Esophagus muscularis mucosa (tissue), 4 donors: ENCODE measurements around the gene EEPD1. TPM values are rescaled to one million over a fixed set of nuclear protein-coding genes. Genes with fewer than 3 reads are reported as not detected.

Source experiments
- DNase-seq: peaks from one replicate; pipeline ENCODE4 v3.0.0-alpha.2; 2017; ENCODE audit errors: extremely low spot score
- H3K27ac ChIP-seq, 4 donors: fragments of 200-600 bp; sonication (generic); replicated peaks in 1 of 4; 1 replicate in 3 of 4; 2 replicates in 1 of 4; pipeline ENCODE4 v1.5.1; 2016 to 2019; ENCODE audit warnings: mild to moderate bottlenecking in 1 of 4
- H3K27me3 ChIP-seq, 4 donors: fragments of 200-600 bp; sonication (generic); one replicate each; pipeline versions ENCODE4 v1.5.1 to v1.6.0; 2016 to 2019
- H3K36me3 ChIP-seq, 4 donors: fragments of 200-600 bp; sonication (generic); one replicate each; pipeline ENCODE4 v1.5.1; 2016 to 2019
- H3K4me1 ChIP-seq, 4 donors: fragments of 200-600 bp; sonication (generic); one replicate each; pipeline ENCODE4 v1.5.1; 2016 to 2019
- H3K4me3 ChIP-seq, 4 donors: fragments of 200-600 bp; sonication (generic); 1 replicate in 2 of 4; 2 replicates in 2 of 4; pipeline ENCODE4 v1.5.1; 2016 to 2019; ENCODE audit warnings: mild to moderate bottlenecking in 4 of 4, moderate library complexity in 1 of 4
- H3K9me3 ChIP-seq, 4 donors: fragments of 200-600 bp; sonication (generic); 1 replicate in 3 of 4; 2 replicates in 1 of 4; pipeline ENCODE4 v1.5.1; 2016 to 2019
- CTCF ChIP-seq, 3 experiments: fragments of 200-600 bp in 2 of 3; fragments of 450-650 bp in 1 of 3; sonication (generic) in 2 of 3; IDR thresholded peaks; one replicate each; pipeline ENCODE4 v1.5.1; 2017 to 2019; ENCODE audit warnings: antibody characterized with exemption in 3 of 3, mild to moderate bottlenecking in 2 of 3, moderate library complexity in 1 of 3
- EP300 ChIP-seq: sonication (generic); formaldehyde crosslinking; IDR thresholded peaks from one replicate; pipeline ENCODE4 v1.6.1; 2017; ENCODE audit warnings: antibody characterized with exemption
- POLR2A ChIP-seq: fragments of 450-650 bp; IDR thresholded peaks from one replicate; pipeline ENCODE4 v1.6.1; 2017; ENCODE audit warnings: antibody characterized with exemption, moderate library complexity, mild to moderate bottlenecking, low read depth
- POLR2AphosphoS5 ChIP-seq, 2 donors: sonication (generic); formaldehyde crosslinking; IDR thresholded peaks; one replicate each; pipeline ENCODE4 v1.6.1; 2017; ENCODE audit warnings: antibody characterized with exemption in 2 of 2
- WGBS: methylation state at CpG from one replicate; pipeline ENCODE4 v1.1.5; 2018; 5-methylcytosine and 5-hydroxymethylcytosine counted together
- intact Hi-C: fragments of 100-400 bp; cut with DNase I; formaldehyde crosslinking; loops from one replicate; pipeline ENCODE4 v1.15.1; 2023
- total RNA-seq, 4 donors: library from RNA; depleted of rRNA; stranded (reverse); fragments of >200 nt; gene quantifications; one replicate each; pipeline versions ENCODE4 v1.1.0 to v1.2.1, GENCODE V29; 2016

EEPD1 gene
- total RNA-seq, 4 donors from 2014 or later, result 18.7 to 27.9 (median 26.6) TPM

DNA sequence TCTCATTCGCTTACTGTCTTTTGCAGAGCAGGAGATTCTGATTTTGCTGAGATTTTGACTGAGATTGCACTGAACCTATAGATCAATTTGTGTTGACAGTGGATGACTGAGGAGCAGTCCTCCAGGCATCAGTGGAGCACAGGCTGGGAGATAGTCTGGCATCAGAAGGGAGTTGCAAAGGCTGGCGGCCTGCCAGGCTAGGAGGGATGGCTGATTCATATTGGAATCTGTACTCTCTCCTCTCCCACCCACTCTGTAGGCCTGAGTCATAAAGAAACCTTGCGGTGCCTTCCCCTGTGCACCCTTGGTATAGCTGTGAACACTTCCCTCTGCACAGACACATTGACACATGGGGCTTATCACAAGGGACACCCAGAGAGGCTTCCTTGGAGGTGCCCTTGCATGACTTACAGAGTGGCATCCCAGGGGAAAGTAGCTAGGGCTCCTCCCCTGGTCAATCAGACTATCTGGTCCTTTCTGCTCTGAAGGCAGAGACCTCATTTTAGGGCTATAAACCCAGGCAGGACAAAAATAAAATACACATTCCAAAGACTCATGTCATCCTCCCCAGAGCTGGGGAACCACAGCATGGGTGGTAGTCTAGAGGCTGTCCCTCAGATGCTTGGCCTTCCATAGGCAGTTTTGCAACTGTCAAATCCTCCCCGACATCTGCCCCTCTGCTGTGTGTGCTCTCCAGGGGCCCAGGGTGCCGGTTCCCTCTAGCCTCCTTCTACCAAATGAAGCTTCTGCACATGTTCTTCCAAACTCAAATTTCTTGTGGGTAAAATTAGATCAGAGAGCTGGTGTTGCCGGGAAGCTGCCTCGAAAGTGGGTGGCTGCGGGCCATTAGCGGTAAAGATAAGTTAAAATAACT is 37.4 kb upstream of the EEPD1 start:
- peak overlapping the region in 1 of 4 donors; percentile 4 for H3K27ac ChIP-seq
- 62% methylated on average over 9 of the region's 9 CpGs for WGBS
- no peaks in the 10 kb centered on the region for H3K9me3 ChIP-seq
- H3K4me3 ChIP-seq, result no peak overlapping the region
- no peaks in the 10 kb centered on the region for H3K27me3 ChIP-seq
- intact Hi-C loops, result no loop called here
- peaks cover 25 to 34% (median 33%) of the 10 kb centered on the region in 4 donors for H3K4me1 ChIP-seq
- no peak for DNase-seq
- TF ChIP-seq CTCF (IDR thresholded peaks at IDR 0.05), result no peak
- no peak for TF ChIP-seq POLR2AphosphoS5 (IDR thresholded peaks at IDR 0.05)
- TF ChIP-seq POLR2A, result no peak
- no peak for TF ChIP-seq EP300
- H3K36me3 ChIP-seq, result no peaks in the 10 kb centered on the region

GRCh38 chr7:36116347-36117202 is 36.5 kb upstream of the EEPD1 start:
- H3K36me3 ChIP-seq, result no peaks in the 10 kb centered on the region
- H3K27me3 ChIP-seq, result no peaks in the 10 kb centered on the region
- TF ChIP-seq CTCF (IDR thresholded peaks at IDR 0.05), result no peak
- no peak for TF ChIP-seq POLR2AphosphoS5 (IDR thresholded peaks at IDR 0.05)
- TF ChIP-seq POLR2A, result no peak
- no peak for TF ChIP-seq EP300
- no peak overlapping the region for H3K4me3 ChIP-seq
- DNase-seq, result no peak
- WGBS, result 68% methylated on average over 5 of the region's 5 CpGs
- intact Hi-C loops, result no loop called here
- H3K27ac ChIP-seq, result peak overlapping the region in 1 of 4 donors; percentile 4
- no peaks in the 10 kb centered on the region for H3K9me3 ChIP-seq
- peaks cover 25 to 34% (median 33%) of the 10 kb centered on the region in 4 donors for H3K4me1 ChIP-seq

- intact Hi-C loops, result no loop called here
- Histone ChIP-seq H3K9me3 (no peaks in the 10 kb centered on the region), H3K36me3 (no peaks in the 10 kb centered on the region), H3K4me1 (peaks cover 25 to 34% (median 33%) of the 10 kb centered on the region in 4 donors), H3K27ac (peak overlapping the region in 1 of 4 donors; percentile 31), H3K27me3 (no peaks in the 10 kb centered on the region), H3K4me3 (no peak overlapping the region)
- 78% methylated on average over 6 of the region's 6 CpGs for WGBS
- TF ChIP-seq POLR2AphosphoS5 (IDR thresholded peaks at IDR 0.05), result no peak
- TF ChIP-seq POLR2A, result no peak
- TF ChIP-seq CTCF (IDR thresholded peaks at IDR 0.05), result no peak
- TF ChIP-seq EP300, result no peak
- DNase-seq, result no peak
These were observed 35.7 kb upstream of the EEPD1 start for GRCh38 chr7:36117203-36117840.

- Histone ChIP-seq H3K4me3 (no peak overlapping the region), H3K9me3 (no peaks in the 10 kb centered on the region), H3K4me1 (peaks cover 25 to 34% (median 33%) of the 10 kb centered on the region in 4 donors), H3K27me3 (no peaks in the 10 kb centered on the region), H3K27ac (no peak overlapping the region), H3K36me3 (no peaks in the 10 kb centered on the region)
- 100% methylated on average over 1 of the region's 1 CpG for WGBS
- TF ChIP-seq POLR2AphosphoS5 (IDR thresholded peaks at IDR 0.05) (no peak), EP300 (no peak), POLR2A (no peak), CTCF (IDR thresholded peaks at IDR 0.05) (no peak)
- DNase-seq, result no peak
- intact Hi-C loops, result no loop called here
These were observed 34.7 kb upstream of the EEPD1 start for GRCh38 chr7:36118344-36118743.
